ENCODE measurements around the gene AFAP1. TPM values are rescaled to one million over a fixed set of nuclear protein-coding genes. Genes with fewer than 3 reads are reported as not detected.

The AFAP1 gene
- total RNA-seq, 1 experiment from 2014 or later, result 22.5 TPM

DNA sequence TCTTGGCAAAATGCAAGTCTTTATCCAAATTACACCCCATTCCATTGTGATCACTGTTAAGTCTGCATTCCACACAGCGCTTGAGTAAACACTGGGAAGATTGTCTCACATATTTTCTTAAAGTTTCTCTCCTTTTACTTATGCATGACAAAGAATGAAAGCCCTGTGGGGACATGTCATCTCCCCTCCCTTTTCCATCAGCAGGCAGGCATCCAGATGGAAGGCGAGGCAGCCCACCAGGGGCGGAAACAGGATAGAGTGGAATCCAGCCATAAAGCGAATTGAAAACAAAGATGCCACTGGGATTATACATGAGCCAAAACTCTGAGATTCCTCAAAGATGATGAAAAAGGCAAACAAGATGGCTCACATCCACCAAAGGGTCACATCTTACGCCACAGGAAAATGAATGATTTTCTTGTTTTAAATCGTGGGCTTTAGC lies 78.2 kb downstream of the AFAP1 start:
- no TSS peak for BruUV-seq (replicated peaks)
- Mint-ChIP-seq H3K36me3 (ENCODE audit: insufficient read depth, unreplicated experiment) (no peaks in the 10 kb centered on the region), H3K4me1 (ENCODE audit: insufficient read depth, unreplicated experiment) (peaks cover 21% of the 10 kb centered on the region), H3K27me3 (ENCODE audit: insufficient read depth, unreplicated experiment) (no peaks in the 10 kb centered on the region), H3K27ac (ENCODE audit: low read depth, unreplicated experiment) (no peak overlapping the region), H3K9me3 (ENCODE audit: unreplicated experiment) (peaks cover 11% of the 10 kb centered on the region), H3K4me3 (ENCODE audit: unreplicated experiment) (no peak overlapping the region)
- ChIA-PET CTCF (interaction anchor here (0.8 kb wide), 2 partner anchors 11 to 59 kb away, joined by 4 read pairs; no protein-coding TSS in a partner anchor), POLR2A (interaction anchor here (0.8 kb wide), 1 partner anchor 27 kb away, joined by 4 read pairs; no protein-coding TSS in a partner anchor)
- DNase-seq (ENCODE audit: unreplicated experiment), result peak; percentile 27
- TF ChIP-seq, protein P1, sequence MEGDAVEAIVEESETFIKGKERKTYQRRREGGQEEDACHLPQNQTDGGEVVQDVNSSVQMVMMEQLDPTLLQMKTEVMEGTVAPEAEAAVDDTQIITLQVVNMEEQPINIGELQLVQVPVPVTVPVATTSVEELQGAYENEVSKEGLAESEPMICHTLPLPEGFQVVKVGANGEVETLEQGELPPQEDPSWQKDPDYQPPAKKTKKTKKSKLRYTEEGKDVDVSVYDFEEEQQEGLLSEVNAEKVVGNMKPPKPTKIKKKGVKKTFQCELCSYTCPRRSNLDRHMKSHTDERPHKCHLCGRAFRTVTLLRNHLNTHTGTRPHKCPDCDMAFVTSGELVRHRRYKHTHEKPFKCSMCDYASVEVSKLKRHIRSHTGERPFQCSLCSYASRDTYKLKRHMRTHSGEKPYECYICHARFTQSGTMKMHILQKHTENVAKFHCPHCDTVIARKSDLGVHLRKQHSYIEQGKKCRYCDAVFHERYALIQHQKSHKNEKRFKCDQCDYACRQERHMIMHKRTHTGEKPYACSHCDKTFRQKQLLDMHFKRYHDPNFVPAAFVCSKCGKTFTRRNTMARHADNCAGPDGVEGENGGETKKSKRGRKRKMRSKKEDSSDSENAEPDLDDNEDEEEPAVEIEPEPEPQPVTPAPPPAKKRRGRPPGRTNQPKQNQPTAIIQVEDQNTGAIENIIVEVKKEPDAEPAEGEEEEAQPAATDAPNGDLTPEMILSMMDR (IDR thresholded peaks at IDR 0.05; ENCODE audit: unreplicated experiment), result no peak
- intact Hi-C loops (cut with micrococcal nuclease), result no loop called here

DNA sequence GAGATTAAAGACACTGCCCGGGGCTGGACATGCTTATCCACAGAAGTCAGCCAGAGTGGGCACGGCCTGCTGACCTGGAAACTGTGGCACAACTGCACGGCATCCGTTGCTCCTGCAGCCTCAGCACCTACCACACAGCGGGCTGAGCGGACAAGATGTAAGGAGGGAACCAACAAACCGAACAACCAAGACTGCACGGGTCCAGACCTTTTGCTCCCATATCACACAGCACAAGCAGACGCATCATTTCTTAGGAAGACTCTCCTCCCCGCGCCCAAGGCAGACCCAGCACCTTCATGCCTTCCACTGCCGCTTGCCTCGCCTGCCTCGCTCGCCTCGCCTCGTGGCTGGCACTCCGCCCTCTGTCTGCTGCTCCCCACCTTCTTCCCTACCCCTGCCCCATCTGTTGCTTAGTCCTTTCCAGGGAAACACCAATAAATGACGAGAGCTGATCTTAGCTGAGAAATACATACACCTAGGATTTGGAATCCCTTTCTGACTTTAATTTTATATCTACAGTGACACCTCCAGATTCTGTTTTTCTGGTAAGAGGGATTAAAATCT lies 79.0 kb downstream of the AFAP1 start:
- Mint-ChIP-seq H3K27me3 (ENCODE audit: insufficient read depth, unreplicated experiment) (no peaks in the 10 kb centered on the region), H3K4me1 (ENCODE audit: insufficient read depth, unreplicated experiment) (peaks cover 21% of the 10 kb centered on the region)
- CTCF ChIA-PET, result interaction anchor here (0.6 to 0.8 kb wide), 2 partner anchors 10 to 219 kb away, joined by 3 to 4 read pairs; no protein-coding TSS in a partner anchor

DNA sequence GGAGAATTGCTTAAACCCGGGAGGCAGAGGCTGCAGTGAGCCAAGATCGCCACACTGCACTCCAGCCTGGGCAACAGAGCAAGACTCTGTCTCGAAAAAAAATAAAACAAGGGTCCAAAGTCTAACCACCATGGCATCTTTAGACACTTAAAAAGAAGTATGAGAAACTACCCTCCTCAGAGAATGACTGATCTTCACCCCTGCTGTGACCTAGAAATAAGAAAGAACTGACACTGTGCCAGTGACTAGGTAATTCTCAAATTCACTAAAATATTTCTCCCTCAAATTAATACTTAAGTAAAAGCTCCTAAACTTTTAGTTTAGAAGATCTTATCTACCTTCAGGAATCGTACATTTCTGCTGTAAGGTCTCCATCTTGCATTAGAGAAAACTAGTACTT lies 80.3 kb downstream of the AFAP1 start:
- Mint-ChIP-seq H3K36me3 (ENCODE audit: insufficient read depth, unreplicated experiment) (peaks cover 9% of the 10 kb centered on the region), H3K27ac (ENCODE audit: low read depth, unreplicated experiment) (no peak overlapping the region), H3K4me3 (ENCODE audit: unreplicated experiment) (no peak overlapping the region), H3K27me3 (ENCODE audit: insufficient read depth, unreplicated experiment) (no peaks in the 10 kb centered on the region), H3K4me1 (ENCODE audit: insufficient read depth, unreplicated experiment) (peaks cover 21% of the 10 kb centered on the region), H3K9me3 (ENCODE audit: unreplicated experiment) (peaks cover 9% of the 10 kb centered on the region)
- DNase-seq (ENCODE audit: unreplicated experiment), result no peak
- BruUV-seq (replicated peaks), result no TSS peak
- POLR2A ChIA-PET, result no interaction called here
- CTCF ChIA-PET, result interaction anchor here (0.6 to 0.7 kb wide), 3 partner anchors 43 to 390 kb away, joined by 3 to 4 read pairs (median 3); no protein-coding TSS in a partner anchor
- TF ChIP-seq, protein P1 (IDR thresholded peaks at IDR 0.05; ENCODE audit: unreplicated experiment), result no peak
- intact Hi-C loops (cut with micrococcal nuclease), result no loop called here

More for the DNA sequence above, 79.0 kb downstream of the AFAP1 start:
- no TSS peak for BruUV-seq (replicated peaks)
- POLR2A ChIA-PET, result interaction anchor here (0.8 kb wide), 1 partner anchor 27 kb away, joined by 4 read pairs; no protein-coding TSS in a partner anchor
- DNase-seq (ENCODE audit: unreplicated experiment), result no peak
- intact Hi-C loops (cut with micrococcal nuclease), result no loop called here
- peaks cover 11% of the 10 kb centered on the region for H3K9me3 Mint-ChIP-seq (ENCODE audit: unreplicated experiment)
- H3K36me3 Mint-ChIP-seq (ENCODE audit: insufficient read depth, unreplicated experiment), result no peaks in the 10 kb centered on the region
- no peak overlapping the region for H3K4me3 Mint-ChIP-seq (ENCODE audit: unreplicated experiment)
- peak overlapping the region; percentile 43 for H3K27ac Mint-ChIP-seq (ENCODE audit: low read depth, unreplicated experiment)
- TF ChIP-seq, protein P1 (IDR thresholded peaks at IDR 0.05; ENCODE audit: unreplicated experiment), result no peak

DNA sequence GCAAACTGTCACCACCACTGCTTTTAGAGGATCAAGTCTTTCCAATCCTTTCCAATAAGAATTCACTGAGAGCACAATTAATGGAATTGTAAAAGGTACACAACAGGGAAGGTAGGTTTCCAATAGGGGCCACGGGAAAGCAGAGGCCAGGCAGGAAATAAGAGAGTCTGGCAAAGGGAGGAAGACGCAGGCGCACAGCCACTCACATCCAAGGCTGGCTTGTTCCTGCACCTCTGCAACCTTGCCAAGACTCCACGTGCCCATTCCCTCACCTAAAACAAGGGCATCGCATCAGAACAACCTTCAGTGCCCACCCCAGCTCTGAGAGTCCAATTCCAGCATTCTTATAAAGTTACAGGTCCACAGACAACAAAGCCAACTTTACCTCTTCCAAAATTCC lies 81.2 kb downstream of the AFAP1 start:
- DNase-seq (ENCODE audit: unreplicated experiment), result no peak
- BruUV-seq (replicated peaks), result no TSS peak
- Mint-ChIP-seq H3K27ac (ENCODE audit: low read depth, unreplicated experiment) (no peak overlapping the region), H3K27me3 (ENCODE audit: insufficient read depth, unreplicated experiment) (no peaks in the 10 kb centered on the region), H3K36me3 (ENCODE audit: insufficient read depth, unreplicated experiment) (peaks cover 9% of the 10 kb centered on the region), H3K4me3 (ENCODE audit: unreplicated experiment) (no peak overlapping the region), H3K9me3 (ENCODE audit: unreplicated experiment) (peaks cover under 1% of the 10 kb centered on the region), H3K4me1 (ENCODE audit: insufficient read depth, unreplicated experiment) (peaks cover 21% of the 10 kb centered on the region)
- ChIA-PET CTCF (interaction anchor here (0.6 kb wide), 1 partner anchor 391 kb away, joined by 3 read pairs; no protein-coding TSS in a partner anchor), POLR2A (no interaction called here)
- TF ChIP-seq, protein P1 (IDR thresholded peaks at IDR 0.05; ENCODE audit: unreplicated experiment), result no peak
- intact Hi-C loops (cut with micrococcal nuclease), result no loop called here

All from MCF 10A (cell line).